Small intestine (tissue), 7 donors: ENCODE measurements around the gene FAM20B. TPM values are rescaled to one million over a fixed set of nuclear protein-coding genes. Genes with fewer than 3 reads are reported as not detected.

Experiments
- DNase-seq, 2 donors: peaks; one replicate each; pipeline versions ENCODE4 v3.0.0 to v3.0.0-alpha.2; 2013
- FAIRE-seq: peaks from 2 replicates; lab custom pipeline; 2012; peaks lifted over from hg19 to GRCh38; lab: Jason Lieb, UNC
- H3K27ac ChIP-seq, 3 donors: one replicate each; pipeline ENCODE4 v1.5.1; 2013; ENCODE audit warnings: low read length in 2 of 3, mild to moderate bottlenecking in 2 of 3, control low read depth in 1 of 3, inconsistent platforms in 1 of 3, low read depth in 1 of 3, moderate library complexity in 1 of 3
- H3K27me3 ChIP-seq, 3 donors: one replicate each; pipeline ENCODE4 v1.6.1; 2013; ENCODE audit warnings: low read length in 3 of 3, inconsistent platforms in 1 of 3; ENCODE audit not compliant: control insufficient read depth in 3 of 3, insufficient read depth in 3 of 3
- H3K36me3 ChIP-seq, 3 donors: one replicate each; pipeline ENCODE4 v1.6.1; 2013; ENCODE audit warnings: low read length in 3 of 3, inconsistent platforms in 1 of 3, low read depth in 1 of 3, mild to moderate bottlenecking in 1 of 3, moderate library complexity in 1 of 3; ENCODE audit not compliant: control insufficient read depth in 3 of 3, insufficient read depth in 2 of 3
- H3K4me1 ChIP-seq, 3 donors: one replicate each; pipeline ENCODE4 v1.6.1; 2013; ENCODE audit warnings: low read length in 2 of 3, inconsistent platforms in 1 of 3, low read depth in 1 of 3, mild to moderate bottlenecking in 1 of 3, moderate library complexity in 1 of 3; ENCODE audit not compliant: control insufficient read depth in 3 of 3, insufficient read depth in 2 of 3
- H3K4me3 ChIP-seq, 3 donors: one replicate each; pipeline ENCODE4 v1.5.1; 2013; ENCODE audit warnings: low read length in 3 of 3, control low read depth in 1 of 3, inconsistent platforms in 1 of 3, low read depth in 1 of 3, mild to moderate bottlenecking in 1 of 3, moderate library complexity in 1 of 3
- H3K9me3 ChIP-seq, 2 donors: one replicate each; pipeline ENCODE4 v1.6.1; 2013; ENCODE audit warnings: low read depth in 1 of 2, low read length in 1 of 2; ENCODE audit not compliant: control insufficient read depth in 2 of 2, insufficient read depth in 1 of 2
- WGBS, 3 donors: extraction: QIAGEN DNeasy Blood & Tissue Kit; methylation state at CpG; one replicate each; pipeline ENCODE4 v1.1.7; 2013; 5-methylcytosine and 5-hydroxymethylcytosine counted together
- polyA plus RNA-seq, 4 donors: library from polyadenylated mRNA; stranded (reverse) in 3 of 4; unstranded in 1 of 4; fragments of 200-250 nt in 3 of 4; fragments of 120-200 nt in 1 of 4; gene quantifications; one replicate each; pipeline versions ENCODE4 v1.2.1 to v1.2.3, GENCODE V29; 2013
- donor health status: healthy with polysubstance abuse.
- donor health status: control.
- donor health status: control.
- donor health status: Bipolar disorder and iron deficiency.
- donor health status: healthy.

The FAM20B gene
- polyA plus RNA-seq, 4 donors, result 5.4 to 24.9 (median 10.7) TPM

DNA sequence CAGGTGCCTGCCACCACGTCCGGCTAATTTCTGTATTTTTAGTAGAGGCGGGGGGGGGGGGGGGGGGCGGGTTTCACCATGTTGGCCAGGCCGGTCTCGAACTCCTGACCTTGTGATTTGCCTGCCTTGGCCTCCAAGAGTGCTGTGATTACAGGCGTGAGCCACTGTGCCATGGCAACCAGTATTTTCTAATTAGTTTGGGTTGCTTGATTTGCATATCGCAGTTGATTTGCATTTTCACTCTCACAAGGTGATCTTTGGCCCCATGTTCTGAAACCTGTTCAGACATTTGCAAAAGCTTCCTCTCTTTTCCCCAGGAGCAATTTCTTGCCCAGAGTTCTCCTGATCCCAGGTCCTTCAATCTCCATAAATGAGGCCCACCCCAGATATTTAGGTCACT lies 57.8 kb downstream of the FAM20B start:
- no peaks in the 10 kb centered on the region for H3K27me3 ChIP-seq
- no peaks in the 10 kb centered on the region for H3K9me3 ChIP-seq
- peaks cover 0 to 33% (median 1%) of the 10 kb centered on the region in 3 donors for H3K36me3 ChIP-seq
- FAIRE-seq (no peak), DNase-seq (peak; percentile 27 to 87)
- WGBS, 3 donors, result 29 to 77% (median 33%) methylated on average over 6 to 8 of the region's 8 CpGs
- H3K4me3 ChIP-seq, result no peak overlapping the region
- peak overlapping the region in 2 of 3 donors; percentile 41 to 77 for H3K27ac ChIP-seq
- peaks cover 0 to 12% (median 2%) of the 10 kb centered on the region in 3 donors for H3K4me1 ChIP-seq

DNA sequence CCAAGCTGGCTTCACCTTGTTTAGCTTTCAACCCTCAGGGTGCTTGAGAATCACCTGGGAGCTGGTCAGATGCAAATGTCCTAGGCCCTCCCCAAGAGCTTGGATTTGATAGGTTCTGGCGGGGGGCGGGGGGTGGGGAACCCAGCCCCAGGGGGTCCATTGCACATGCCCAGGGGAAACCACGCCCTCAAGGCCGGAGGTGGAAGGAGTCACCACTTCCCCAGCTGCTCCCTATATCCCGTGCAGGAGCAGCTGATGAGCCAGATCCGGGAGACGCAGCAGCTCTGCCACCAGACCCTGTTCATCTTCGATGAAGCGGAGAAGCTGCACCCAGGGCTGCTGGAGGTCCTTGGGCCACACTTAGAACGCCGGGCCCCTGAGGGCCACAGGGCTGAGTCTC lies 62.0 kb downstream of the FAM20B start:
- peak in 1 of 2 donors; percentile 12 for DNase-seq
- WGBS, 3 donors, result 75 to 89% (median 84%) methylated on average over 11 of the region's 11 CpGs

DNA sequence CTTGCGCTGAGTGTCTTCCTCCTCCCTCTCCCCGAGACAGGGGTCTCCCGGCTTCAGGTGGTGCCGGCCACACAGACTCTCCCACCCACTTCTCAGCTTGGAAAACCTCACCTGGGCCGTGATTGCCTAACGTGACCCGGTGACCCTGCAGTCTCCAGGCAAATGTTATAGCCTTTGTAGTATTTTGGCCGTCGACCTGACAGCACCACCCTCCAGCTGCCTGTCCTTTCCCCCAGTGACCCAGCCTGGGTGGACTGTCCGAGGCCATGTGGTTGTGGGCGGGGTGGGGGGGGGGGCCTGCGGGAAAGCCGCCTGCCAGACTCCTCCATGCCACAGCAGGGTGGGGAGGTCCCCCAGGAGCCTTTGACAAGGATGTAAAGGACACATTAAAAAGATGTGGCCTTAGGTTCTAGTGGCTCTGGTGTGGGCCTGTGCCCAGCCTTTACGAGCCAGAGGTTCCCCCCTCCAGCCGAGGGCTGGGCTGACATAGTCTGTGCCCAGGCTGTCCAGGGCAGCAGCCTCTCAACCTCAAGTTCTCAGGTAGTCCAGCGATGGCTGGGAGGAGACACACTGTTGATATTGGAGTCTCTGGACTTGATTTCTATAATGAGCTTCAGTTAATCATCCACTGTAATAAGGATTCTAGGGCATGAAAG lies 64.3 kb downstream of the FAM20B start:
- Histone ChIP-seq H3K9me3 (no peaks in the 10 kb centered on the region), H3K36me3 (peaks cover 8 to 82% (median 18%) of the 10 kb centered on the region in 3 donors), H3K27me3 (no peaks in the 10 kb centered on the region), H3K27ac (no peak overlapping the region), H3K4me3 (no peak overlapping the region), H3K4me1 (no peaks in the 10 kb centered on the region)
- 81% methylated on average over 14 to 16 of the region's 16 CpGs for WGBS, 3 donors
- DNase-seq (no peak), FAIRE-seq (no peak)

More for the DNA sequence above, 62.0 kb downstream of the FAM20B start:
- Histone ChIP-seq H3K27me3 (no peaks in the 10 kb centered on the region), H3K9me3 (no peaks in the 10 kb centered on the region), H3K36me3 (peaks cover 0 to 69% (median 5%) of the 10 kb centered on the region in 3 donors), H3K4me3 (no peak overlapping the region), H3K4me1 (peaks cover 0 to 12% (median 2%) of the 10 kb centered on the region in 3 donors), H3K27ac (no peak overlapping the region)
- no peak for FAIRE-seq

DNA sequence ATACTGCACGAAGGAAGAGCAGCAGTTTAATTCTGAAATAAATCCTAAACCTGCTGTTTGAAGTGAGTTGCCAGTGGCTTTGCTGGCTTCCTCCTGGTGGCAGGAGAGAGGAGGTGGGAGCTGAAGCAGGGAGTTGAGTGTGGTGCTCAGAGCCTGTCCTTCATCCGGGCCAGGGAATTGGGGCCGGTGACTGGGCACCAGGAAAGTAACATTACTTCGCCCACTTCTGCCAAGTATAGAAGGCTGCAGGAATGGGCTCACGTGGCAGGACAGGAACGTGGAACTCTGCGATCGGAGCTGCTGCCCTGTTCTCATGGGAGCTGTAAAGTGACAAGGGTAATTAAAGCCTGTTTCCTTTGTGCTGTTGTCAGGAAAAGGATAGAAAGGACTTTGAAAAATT lies 64.8 kb downstream of the FAM20B start:
- no peak overlapping the region for H3K27ac ChIP-seq

DNA sequence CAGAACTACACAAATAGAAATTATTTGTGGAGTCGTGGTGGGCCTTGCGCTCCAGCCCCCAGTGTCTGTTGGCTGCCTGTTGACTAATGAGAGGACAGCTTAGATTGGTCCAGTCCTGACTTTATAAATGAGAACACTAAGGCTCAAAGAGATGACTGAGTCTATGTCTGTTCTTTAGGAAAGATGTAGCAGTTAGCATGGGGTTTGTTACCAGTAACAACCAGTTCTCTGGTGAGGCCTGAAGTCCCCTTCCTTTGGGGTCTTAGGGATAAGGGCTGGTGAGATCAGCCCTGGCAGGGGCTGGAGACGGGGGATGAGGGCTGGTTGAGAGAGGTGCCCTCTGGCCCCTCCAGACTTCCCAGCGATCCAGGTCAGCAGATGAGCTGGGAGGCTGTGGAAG lies 65.2 kb downstream of the FAM20B start:
- H3K36me3 ChIP-seq, result peaks cover 12 to 83% (median 21%) of the 10 kb centered on the region in 3 donors
- no peak overlapping the region for H3K27ac ChIP-seq
- FAIRE-seq, result no peak
- H3K4me3 ChIP-seq, result no peak overlapping the region
- no peaks in the 10 kb centered on the region for H3K9me3 ChIP-seq
- H3K4me1 ChIP-seq, result no peaks in the 10 kb centered on the region
- no peak for DNase-seq
- 88 to 95% (median 89%) methylated on average over 4 of the region's 4 CpGs for WGBS, 3 donors
- no peaks in the 10 kb centered on the region for H3K27me3 ChIP-seq

More for the DNA sequence above, 64.8 kb downstream of the FAM20B start:
- FAIRE-seq, result no peak
- Histone ChIP-seq H3K27me3 (no peaks in the 10 kb centered on the region), H3K4me3 (no peak overlapping the region), H3K9me3 (no peaks in the 10 kb centered on the region), H3K4me1 (no peaks in the 10 kb centered on the region), H3K36me3 (peaks cover 8 to 83% (median 21%) of the 10 kb centered on the region in 3 donors)
- 85 to 88% (median 85%) methylated on average over 8 of the region's 8 CpGs for WGBS, 3 donors
- DNase-seq, result no peak

DNA sequence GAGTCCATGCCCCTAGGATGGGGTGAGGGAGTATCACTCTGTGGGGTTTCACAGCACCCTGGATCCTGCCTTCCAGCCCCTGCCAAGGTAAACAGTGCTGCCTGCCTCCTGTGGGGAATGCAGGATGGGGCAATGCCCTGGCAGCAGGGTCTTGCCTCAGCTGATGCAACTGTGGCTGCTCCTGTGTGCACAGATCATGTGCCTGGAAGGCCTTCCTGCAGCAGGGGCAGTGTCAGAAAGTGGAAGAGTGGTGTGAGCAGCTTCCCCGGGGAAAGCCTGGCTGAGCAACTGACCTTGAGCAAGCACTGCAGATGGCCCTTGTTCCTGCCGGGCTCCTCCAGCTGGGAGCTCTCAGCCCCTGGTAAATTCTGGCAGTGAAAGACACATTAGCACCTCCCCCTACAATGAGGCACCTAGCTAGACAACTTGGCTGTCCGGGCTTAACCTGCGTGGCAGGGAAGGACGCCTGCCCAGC lies 66.0 kb downstream of the FAM20B start:
- no peaks in the 10 kb centered on the region for H3K9me3 ChIP-seq
- FAIRE-seq, result no peak
- H3K27me3 ChIP-seq, result no peaks in the 10 kb centered on the region
- no peak overlapping the region for H3K4me3 ChIP-seq
- 57 to 66% (median 59%) methylated on average over 5 of the region's 5 CpGs for WGBS, 3 donors
- DNase-seq, result no peak
- H3K36me3 ChIP-seq, result peaks cover 12 to 88% (median 21%) of the 10 kb centered on the region in 3 donors
- no peaks in the 10 kb centered on the region for H3K4me1 ChIP-seq
- peak overlapping the region in 1 of 3 donors; percentile 31 for H3K27ac ChIP-seq

DNA sequence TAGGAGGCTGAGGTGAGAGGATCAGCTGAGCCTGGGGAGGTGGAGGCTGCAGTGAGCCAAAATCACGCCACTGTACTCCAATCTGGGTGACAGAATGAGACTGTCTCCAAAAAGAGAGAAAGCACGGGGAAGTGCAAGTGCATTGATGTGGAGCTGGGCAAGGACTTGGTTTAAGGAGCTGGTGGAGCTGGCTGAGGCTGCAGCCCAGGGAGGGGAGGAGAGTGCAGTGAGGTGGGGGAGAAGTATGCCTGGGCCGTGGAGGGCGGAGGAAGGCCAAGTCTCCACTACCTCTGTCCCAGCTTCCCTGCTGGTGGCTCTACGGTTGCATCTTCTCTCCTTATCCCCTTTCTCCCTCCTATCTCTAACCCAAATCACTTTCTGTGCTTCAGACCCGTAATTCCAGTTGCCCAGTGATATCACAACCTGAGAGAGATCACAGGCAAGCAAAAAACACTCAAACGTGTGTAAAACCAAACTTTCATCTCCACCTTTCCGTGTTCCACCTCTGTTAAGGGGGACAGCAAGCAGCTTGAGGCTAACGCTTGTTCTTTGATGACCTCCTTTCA lies 67.3 kb downstream of the FAM20B start:
- H3K9me3 ChIP-seq, result no peaks in the 10 kb centered on the region
- FAIRE-seq, result no peak
- WGBS, 3 donors, result 83 to 91% (median 85%) methylated on average over 9 of the region's 9 CpGs
- H3K4me1 ChIP-seq, result no peaks in the 10 kb centered on the region
- no peak overlapping the region for H3K27ac ChIP-seq
- H3K4me3 ChIP-seq, result no peak overlapping the region
- DNase-seq, result no peak
- H3K27me3 ChIP-seq, result no peaks in the 10 kb centered on the region
- H3K36me3 ChIP-seq, result peaks cover 12 to 83% (median 21%) of the 10 kb centered on the region in 3 donors

DNA sequence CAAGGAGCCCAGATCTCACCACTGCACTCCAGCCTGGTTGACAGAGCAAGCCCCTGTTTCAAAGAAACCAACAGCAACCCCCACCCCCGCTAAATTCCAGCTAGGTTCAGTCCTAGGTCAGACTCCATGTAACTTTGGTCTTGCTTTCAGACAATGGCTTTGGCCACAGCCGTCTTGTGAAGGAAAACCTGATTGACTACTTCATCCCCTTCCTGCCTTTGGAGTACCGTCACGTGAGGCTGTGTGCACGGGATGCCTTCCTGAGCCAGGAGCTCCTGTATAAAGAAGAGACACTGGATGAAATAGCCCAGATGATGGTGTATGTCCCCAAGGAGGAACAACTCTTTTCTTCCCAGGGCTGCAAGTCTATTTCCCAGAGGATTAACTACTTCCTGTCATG lies 69.1 kb downstream of the FAM20B start:
- Histone ChIP-seq H3K9me3 (no peaks in the 10 kb centered on the region), H3K4me1 (no peaks in the 10 kb centered on the region), H3K4me3 (no peak overlapping the region), H3K27ac (no peak overlapping the region), H3K27me3 (no peaks in the 10 kb centered on the region), H3K36me3 (peaks cover 12 to 72% (median 19%) of the 10 kb centered on the region in 3 donors)
- no peak for FAIRE-seq
- WGBS, 3 donors, result 74 to 81% (median 79%) methylated on average over 5 of the region's 5 CpGs
- DNase-seq, result no peak
